Left lobe of liver (tissue), 2 donors: Measurements from ENCODE around the gene ERMARD. TPM values are rescaled to one million over a fixed set of nuclear protein-coding genes. Genes with fewer than 3 reads are reported as not detected.

ENCODE experiments used
- ATAC-seq: fragments of 200-7000 bp; cut with Tn5 transposase; one replicate; pipeline ENCODE4 v1.9.1; 2020; ENCODE audit warnings: mild to moderate bottlenecking, moderate library complexity
- DNase-seq: peaks from one replicate; pipeline ENCODE4 v3.0.0-alpha.2; 2020; ENCODE audit warnings: low spot score
- total RNA-seq: library from RNA; stranded (reverse); gene quantifications from one replicate; pipeline ENCODE4 v1.2.1, GENCODE V29; 2021
- donor health status: DM: no; HTN: no; CAD: no; lungs with moderate emphysema.
- donor health status: DM: no; HTN: yes; CAD: no.

ERMARD gene
- total RNA-seq, 1 donor from 2014 or later, result 16.3 TPM

DNA sequence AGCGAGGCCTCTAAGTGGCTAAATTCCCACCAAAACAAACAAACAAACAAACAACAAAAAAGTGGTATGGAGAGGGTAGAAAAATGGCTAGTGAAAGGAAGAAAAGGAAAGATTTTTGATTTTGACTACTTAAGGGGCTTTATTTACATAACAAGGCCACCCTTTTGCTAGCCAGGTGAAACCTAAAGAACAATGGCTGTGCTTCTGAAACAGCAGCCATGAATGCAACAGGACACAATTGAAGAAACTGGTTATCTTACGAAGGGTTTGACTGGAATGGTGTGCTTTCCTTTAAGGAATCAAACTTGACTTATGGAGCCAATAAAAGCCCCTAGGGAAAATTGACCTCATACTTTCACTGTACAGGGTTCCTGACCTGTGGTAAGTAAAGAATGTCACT, 68.9 kb downstream of the ERMARD start:
- no peak for DNase-seq
- ATAC-seq, result no peak

DNA sequence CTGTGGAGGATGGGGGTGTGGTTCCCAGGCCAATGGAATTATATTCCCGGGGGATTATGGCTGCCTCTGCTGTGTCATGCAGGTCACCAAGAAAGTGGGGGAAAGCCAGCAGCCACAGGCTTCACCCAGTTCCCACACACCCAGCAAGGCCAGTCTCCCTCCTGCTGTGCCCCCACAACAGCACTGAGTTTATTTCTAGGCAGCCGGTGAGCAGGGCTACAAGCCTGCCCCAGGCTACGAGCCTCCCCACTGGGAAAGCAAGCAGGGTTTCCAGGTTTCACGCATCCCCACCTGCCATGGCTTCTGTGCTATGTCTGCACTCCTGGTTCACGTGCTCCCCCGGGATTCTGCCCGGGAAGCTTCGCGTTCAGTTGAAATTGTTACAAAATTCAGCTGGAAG, 72.6 kb downstream of the ERMARD start:
- DNase-seq (no peak), ATAC-seq (no peak)

DNA sequence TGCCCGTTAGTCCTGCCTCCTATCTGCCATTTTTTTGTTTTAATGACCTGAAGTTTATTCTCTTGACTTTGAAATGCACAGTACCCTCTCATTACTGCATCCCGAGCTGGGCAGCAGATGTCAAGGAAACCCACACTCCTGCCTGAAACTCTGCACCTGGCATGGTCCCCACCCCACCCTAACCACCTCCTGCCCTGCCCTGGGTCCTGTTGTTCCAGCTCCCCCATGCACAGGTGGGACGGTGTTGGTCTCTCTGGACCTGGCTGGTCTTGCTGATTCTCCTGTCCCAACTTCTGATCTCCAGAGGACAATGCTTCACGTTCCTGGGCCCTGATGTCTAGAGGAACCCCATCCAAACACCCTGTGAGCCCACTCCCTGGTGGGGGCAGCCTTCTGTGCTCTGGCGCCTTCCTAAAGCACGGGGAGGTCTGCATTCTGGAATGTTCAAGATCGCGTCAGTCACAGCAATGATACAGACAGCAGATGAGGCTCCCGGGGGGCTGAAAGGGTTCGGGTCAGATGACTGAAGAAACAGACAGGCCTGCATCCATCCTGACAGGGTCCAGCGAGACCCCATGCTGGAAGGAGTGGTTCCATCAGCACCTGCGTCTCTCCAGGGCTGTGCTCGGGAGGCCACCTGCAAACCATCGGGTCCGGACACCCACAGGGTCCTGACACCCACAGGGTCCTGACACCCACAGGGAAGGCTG, 73.6 kb downstream of the ERMARD start:
- ATAC-seq (no peak), DNase-seq (peak; percentile 33)

DNA sequence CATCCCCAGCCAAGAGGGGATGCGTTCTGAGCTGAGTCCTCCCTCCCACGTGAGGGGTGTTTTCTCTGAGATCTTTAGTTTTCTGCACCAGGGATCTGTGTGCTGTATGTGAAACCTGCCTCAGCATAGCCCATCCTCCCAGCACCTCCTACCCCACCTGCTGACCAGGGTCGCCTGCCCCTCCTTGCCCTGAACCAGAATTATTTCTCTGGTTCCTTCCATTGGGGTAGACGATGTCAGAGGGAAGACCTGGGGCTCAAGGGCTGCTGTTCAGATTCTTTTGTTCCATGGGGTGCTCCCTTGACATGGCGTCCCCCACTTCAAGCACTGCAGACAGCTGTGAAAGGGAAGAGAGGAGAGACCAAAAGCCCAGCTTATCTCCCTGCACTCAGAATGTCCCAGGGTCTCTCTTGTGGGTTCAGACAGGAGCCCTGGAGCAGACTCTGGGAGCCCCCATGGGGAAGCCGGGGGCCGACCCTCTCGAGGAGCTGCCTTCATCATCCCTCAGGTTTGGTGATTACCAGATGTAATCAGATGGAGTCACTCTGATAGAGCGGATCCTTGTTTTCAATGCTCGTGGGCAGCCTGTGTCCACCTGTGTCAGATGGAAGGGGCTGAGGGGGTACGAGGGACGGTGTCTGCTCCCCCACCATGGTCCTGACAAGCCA, 74.3 kb downstream of the ERMARD start:
- DNase-seq (no peak), ATAC-seq (no peak)

DNA sequence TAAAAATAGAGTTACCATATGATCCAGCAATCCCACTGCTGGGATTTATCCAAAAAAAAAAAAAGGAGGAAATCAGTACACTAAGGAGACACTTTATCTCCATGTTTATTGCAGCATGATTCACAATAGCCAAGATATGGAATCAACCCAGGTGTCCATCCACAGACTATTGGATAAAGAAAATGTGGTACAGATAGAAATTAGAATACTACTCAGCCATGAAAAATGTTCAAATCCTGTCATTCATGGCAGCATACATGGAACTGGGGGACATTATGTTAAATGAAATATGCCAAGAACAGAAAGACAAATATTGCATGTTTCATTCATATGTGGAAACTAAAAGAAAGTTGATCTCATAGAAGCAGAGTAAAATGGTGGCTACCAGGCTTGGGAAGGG, 75.3 kb downstream of the ERMARD start:
- ATAC-seq, result no peak
- DNase-seq, result no peak

DNA sequence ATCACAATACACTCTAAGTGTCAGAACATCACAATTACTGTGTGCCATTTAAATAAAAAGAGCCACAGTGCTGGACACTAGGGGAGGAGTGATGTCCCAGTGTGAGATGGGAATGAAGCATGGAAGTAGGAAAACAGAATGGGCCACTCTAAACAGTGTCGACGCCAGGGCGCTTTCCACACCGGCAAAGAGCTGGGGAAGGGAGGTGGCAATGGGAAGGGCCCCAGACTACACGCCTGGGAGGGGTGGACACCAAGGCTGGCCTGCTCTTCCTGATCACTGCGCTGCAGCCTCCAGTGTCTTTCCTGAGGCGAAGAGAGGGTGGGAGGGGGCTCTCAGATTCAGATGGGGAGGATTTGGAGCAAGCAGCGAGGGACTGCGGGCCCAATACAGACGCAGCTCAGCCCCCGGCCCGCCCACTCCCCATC, 75.9 kb downstream of the ERMARD start:
- ATAC-seq (no peak), DNase-seq (peak; percentile 28)

DNA sequence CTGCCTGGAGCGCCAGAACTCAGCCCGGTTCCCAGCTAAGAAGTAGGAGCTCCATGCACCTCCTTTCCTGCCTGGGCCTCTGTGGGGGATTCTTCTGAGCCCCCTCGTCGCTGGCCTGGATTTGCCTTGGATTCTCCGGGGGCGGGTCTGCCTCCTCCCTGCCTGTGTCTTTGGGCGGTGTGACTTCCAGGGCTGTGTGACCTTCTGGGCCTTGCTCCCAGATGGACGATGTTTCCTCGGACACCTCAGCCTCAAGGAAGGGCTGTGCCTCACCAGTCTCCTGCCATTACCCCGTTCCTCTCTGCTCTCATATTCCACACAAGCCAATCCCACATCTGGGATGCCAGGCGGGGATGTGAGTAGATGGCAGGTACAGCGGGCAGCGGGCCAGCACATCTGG, 76.8 kb downstream of the ERMARD start:
- ATAC-seq (no peak), DNase-seq (peak; percentile 34)

DNA sequence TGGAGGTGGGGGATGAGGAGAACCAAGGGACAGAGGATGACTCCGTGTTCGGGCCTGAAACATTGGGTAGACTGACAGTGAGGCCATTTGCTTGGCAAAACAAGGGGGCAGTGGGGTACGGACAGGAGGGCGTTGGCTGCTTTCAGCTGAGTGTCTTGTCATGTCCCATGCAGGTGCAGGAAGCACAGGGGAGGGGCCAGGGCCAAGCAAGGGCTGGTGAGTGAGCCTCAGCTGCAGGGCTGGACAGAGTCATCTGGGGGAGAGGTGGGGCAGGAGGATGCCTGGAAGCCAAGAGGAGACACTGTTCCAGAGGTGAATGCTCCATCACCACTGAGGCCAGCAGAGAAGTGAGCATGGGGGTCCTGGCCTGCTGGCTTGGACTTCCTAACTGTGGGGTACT, 78.4 kb downstream of the ERMARD start:
- ATAC-seq (no peak), DNase-seq (no peak)

DNA sequence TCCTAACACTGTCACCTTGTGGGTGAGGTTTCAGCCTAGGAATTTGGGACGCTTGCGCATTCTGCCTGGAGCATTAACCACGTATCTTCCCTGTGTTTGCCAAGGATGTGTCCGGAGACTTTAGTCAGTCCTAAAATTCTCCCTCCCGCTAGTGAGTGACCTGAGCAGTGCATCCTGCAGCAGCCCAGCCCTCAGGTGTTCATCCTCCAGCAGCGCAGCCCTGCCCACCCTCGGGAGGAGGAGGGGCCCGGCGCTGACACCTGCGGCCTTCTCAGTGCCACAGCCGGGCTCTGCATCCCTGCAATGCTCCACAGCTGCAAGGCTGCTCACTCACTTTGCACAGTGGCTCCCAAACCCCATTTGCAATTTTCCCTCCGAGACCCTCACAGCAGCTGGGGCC, 79.5 kb downstream of the ERMARD start:
- ATAC-seq, result no peak
- no peak for DNase-seq

Other genes with a start within 250 kb of the ERMARD start
- 19.5 TPM for gene WDR27, start 49.6 kb upstream of the ERMARD start, total RNA-seq
- 18.9 TPM for gene C6orf120, start 49.5 kb upstream of the ERMARD start, total RNA-seq
- gene PHF10, start 27.1 kb upstream of the ERMARD start, total RNA-seq, result 19.6 TPM
- 0.60 TPM for gene DYNLT2, start 50 bp upstream of the ERMARD start, total RNA-seq